ENCODE results near the gene GRM2. TPM values are rescaled to one million over a fixed set of nuclear protein-coding genes. Genes with fewer than 3 reads are reported as not detected.

GRM2 gene
- total and polyA plus RNA-seq, 4 donors: 1.3 to 10.2 (median 3.5) TPM

DNA sequence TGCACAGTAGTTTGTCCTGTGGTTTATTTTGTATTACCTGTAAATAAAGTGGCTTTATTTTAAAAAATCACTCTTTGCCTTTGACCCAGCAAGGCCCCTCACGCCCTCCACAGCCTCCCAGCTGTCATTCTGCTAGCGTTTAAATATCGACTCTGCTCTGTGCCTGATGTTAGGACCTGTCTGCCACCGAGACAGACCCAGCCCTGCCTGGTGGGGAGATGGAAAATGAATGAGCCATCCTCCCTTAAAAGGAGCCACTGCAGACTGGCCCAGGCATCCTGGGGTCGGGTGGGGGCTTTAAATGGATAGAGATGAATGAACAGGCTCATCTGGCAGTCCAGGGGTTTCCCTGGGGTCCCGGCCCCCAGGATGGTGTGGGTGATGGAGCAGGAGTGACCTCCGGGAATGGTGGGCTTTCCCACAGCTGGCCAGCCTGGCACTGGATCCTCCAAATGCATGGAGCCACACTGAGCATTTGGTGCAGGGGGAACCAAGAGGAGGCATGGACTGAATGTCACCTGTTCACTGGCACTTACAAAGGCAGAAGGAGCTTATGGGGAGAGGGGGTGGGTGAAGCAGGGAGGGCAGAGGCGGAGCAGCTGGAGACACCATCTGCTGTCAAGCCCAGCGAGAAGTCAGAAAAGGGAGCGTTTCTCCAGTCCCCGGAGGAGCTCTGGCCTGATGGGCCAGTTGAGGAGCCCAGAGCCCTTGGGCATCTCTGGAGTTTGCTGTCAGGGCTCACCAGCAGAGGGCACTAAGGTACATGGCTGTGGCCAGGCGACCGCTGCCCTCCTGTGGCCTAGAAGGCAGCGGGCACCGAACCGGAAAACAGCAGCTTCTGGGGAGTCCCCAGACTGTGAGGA lies 11.9 kb downstream of the GRM2 start:
- H3K9me3 ChIP-seq (ENCODE audit: control insufficient read depth, insufficient read depth, low read length): no peaks in the 10 kb centered on the region
- H3K27me3 ChIP-seq (ENCODE audit: control insufficient read depth, insufficient read depth, low read length): no peaks in the 10 kb centered on the region
- no peak overlapping the region for H3K27ac ChIP-seq (ENCODE audit: low read depth, low read length)
- peaks cover 25% of the 10 kb centered on the region for H3K36me3 ChIP-seq (ENCODE audit: control insufficient read depth, insufficient read depth, low read length)
- WGBS (ENCODE audit: insufficient coverage): 36% methylated on average over 15 of the region's 16 CpGs
- peak in 3 of 6 donors; percentile 20 to 76 (median 42) for DNase-seq (ENCODE audit: low read depth in 4 of 6, low spot score in 6 of 6)
- peaks cover 8% of the 10 kb centered on the region for H3K4me1 ChIP-seq (ENCODE audit: control insufficient read depth, insufficient read depth, low read length)
- no peak overlapping the region for H3K4me3 ChIP-seq (ENCODE audit: low read depth, low read length)

DNA sequence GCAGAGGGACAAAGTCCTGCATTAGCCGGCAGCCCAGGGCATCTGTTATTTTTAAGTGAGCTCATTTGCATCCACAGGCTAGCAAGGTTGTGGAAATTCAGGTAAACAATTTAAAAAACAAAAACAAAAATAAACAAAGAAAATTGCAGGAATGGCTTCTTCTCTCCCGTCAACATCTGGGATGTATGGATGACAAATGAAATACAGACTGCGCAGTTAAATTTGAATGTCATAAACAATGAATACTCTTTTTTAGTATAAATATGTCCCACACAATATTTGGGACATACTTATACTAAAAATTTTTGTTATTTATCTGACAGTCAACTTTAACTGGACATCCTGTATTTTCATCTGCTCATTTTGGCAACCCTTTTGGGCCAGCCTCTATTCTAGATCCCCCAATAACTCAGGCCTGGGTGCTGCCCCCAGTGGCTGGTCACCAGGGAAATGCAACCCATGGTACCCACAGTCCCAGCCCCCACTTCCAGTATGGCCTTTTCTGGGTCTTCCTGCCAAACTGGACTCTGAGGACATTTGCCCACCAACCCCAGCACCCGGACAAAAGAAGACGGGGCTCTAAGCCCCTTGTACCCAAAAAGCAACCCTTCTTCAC lies 12.7 kb downstream of the GRM2 start:
- no peak for DNase-seq (ENCODE audit: low read depth in 4 of 6, low spot score in 6 of 6)
- Histone ChIP-seq H3K4me1 (ENCODE audit: control insufficient read depth, insufficient read depth, low read length) (peaks cover 8% of the 10 kb centered on the region), H3K27ac (ENCODE audit: low read depth, low read length) (no peak overlapping the region), H3K4me3 (ENCODE audit: low read depth, low read length) (no peak overlapping the region), H3K36me3 (ENCODE audit: control insufficient read depth, insufficient read depth, low read length) (peaks cover 25% of the 10 kb centered on the region), H3K9me3 (ENCODE audit: control insufficient read depth, insufficient read depth, low read length) (no peaks in the 10 kb centered on the region), H3K27me3 (ENCODE audit: control insufficient read depth, insufficient read depth, low read length) (no peaks in the 10 kb centered on the region)
- 70% methylated on average over 3 of the region's 5 CpGs for WGBS (ENCODE audit: insufficient coverage)

DNA sequence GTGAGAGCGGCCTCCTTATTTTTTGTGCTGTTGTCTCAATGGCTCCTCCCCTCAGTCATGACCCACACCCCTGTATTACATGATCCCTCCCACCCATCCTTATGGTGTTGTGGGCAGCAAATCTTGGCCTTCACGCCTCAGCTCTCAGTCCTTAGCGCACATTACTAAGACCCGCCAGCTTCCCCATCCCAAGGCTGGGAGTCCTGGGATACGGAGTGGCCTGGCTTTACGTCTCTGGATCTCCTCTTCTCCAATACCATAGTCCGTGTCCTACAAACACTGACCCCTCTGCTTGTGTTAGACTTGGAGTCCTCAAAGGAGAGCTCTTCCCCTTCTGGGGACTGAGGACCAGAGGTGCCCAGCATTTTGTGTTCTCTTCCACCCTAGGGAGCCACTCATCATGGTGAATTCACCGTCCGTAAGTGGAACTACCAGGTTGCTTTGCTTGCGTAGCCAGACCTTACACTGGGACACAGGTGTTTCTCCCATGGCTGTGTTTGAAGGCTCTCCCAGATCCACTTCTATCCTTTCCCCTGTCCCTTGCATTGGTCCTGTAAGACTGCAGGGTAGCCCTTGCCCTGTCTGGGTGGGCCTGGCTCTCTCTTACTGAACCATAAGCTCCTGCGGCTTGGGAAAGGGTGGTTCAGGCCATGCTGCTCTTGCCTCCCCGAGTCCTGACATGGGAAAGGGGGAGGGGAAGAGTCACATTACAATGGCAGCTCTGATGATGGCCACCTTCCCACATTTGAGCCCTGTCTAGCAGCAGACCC lies 13.6 kb downstream of the GRM2 start:
- Histone ChIP-seq H3K4me1 (ENCODE audit: control insufficient read depth, insufficient read depth, low read length) (peaks cover 8% of the 10 kb centered on the region), H3K36me3 (ENCODE audit: control insufficient read depth, insufficient read depth, low read length) (peaks cover 19% of the 10 kb centered on the region), H3K4me3 (ENCODE audit: low read depth, low read length) (no peak overlapping the region), H3K9me3 (ENCODE audit: control insufficient read depth, insufficient read depth, low read length) (no peaks in the 10 kb centered on the region), H3K27ac (ENCODE audit: low read depth, low read length) (no peak overlapping the region), H3K27me3 (ENCODE audit: control insufficient read depth, insufficient read depth, low read length) (no peaks in the 10 kb centered on the region)
- WGBS (ENCODE audit: insufficient coverage): 86% methylated on average over 9 of the region's 12 CpGs
- DNase-seq (ENCODE audit: low read depth in 4 of 6, low spot score in 6 of 6): no peak

DNA sequence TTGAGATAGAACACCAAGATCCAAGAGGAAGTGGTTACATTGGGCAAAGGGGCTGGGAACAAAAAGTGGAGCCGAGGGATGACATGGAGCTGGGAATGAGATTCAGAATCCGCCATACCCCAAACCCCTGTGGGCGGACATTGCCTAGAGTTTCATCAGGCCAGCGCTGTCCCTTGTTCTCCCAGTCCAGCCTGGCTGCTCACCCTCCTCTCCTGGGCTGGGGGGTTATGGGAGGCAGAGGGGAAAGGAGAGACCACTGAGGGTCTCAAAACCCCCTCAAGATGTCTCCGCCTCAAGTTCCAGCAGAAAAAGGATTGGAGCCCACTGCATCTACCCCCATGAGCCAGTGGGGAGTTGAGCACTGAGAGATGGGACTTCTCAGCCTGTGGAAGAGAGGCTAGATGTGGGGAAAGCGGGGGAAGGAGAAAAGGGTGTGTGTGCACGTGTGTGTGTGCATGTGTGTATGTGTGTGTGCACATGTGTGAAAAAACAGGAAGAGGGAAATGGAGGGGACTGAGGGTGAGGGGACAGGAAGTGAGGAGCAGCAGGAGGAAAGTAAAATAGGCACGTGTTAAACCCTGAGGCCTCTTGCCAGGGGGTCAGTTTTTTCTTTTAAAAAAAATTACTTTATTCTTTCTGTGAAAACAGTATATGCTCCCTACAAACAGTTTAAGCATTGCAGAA lies 14.3 kb downstream of the GRM2 start:
- no peaks in the 10 kb centered on the region for H3K27me3 ChIP-seq (ENCODE audit: control insufficient read depth, insufficient read depth, low read length)
- no peak for DNase-seq (ENCODE audit: low read depth in 4 of 6, low spot score in 6 of 6)
- WGBS (ENCODE audit: insufficient coverage): 80% methylated on average over 3 of the region's 8 CpGs
- H3K9me3 ChIP-seq (ENCODE audit: control insufficient read depth, insufficient read depth, low read length): no peaks in the 10 kb centered on the region
- H3K4me3 ChIP-seq (ENCODE audit: low read depth, low read length): no peak overlapping the region
- H3K36me3 ChIP-seq (ENCODE audit: control insufficient read depth, insufficient read depth, low read length): peaks cover 15% of the 10 kb centered on the region
- peaks cover 8% of the 10 kb centered on the region for H3K4me1 ChIP-seq (ENCODE audit: control insufficient read depth, insufficient read depth, low read length)
- H3K27ac ChIP-seq (ENCODE audit: low read depth, low read length): no peak overlapping the region

- peaks cover 8% of the 10 kb centered on the region for H3K4me1 ChIP-seq (ENCODE audit: control insufficient read depth, insufficient read depth, low read length)
- WGBS (ENCODE audit: insufficient coverage): 85% methylated on average over 3 of the region's 4 CpGs
- H3K27me3 ChIP-seq (ENCODE audit: control insufficient read depth, insufficient read depth, low read length): no peaks in the 10 kb centered on the region
- H3K4me3 ChIP-seq (ENCODE audit: low read depth, low read length): no peak overlapping the region
- no peaks in the 10 kb centered on the region for H3K9me3 ChIP-seq (ENCODE audit: control insufficient read depth, insufficient read depth, low read length)
- H3K36me3 ChIP-seq (ENCODE audit: control insufficient read depth, insufficient read depth, low read length): peaks cover 9% of the 10 kb centered on the region
- no peak for DNase-seq (ENCODE audit: low read depth in 4 of 6, low spot score in 6 of 6)
- no peak overlapping the region for H3K27ac ChIP-seq (ENCODE audit: low read depth, low read length)
Measured at GRCh38 chr3:51722362-51722761, 15.5 kb downstream of the GRM2 start.

- Histone ChIP-seq H3K27me3 (ENCODE audit: control insufficient read depth, insufficient read depth, low read length) (no peaks in the 10 kb centered on the region), H3K9me3 (ENCODE audit: control insufficient read depth, insufficient read depth, low read length) (no peaks in the 10 kb centered on the region), H3K27ac (ENCODE audit: low read depth, low read length) (no peak overlapping the region), H3K4me1 (ENCODE audit: control insufficient read depth, insufficient read depth, low read length) (no peaks in the 10 kb centered on the region), H3K36me3 (ENCODE audit: control insufficient read depth, insufficient read depth, low read length) (no peaks in the 10 kb centered on the region), H3K4me3 (ENCODE audit: low read depth, low read length) (no peak overlapping the region)
- DNase-seq (ENCODE audit: low read depth in 4 of 6, low spot score in 6 of 6): no peak
Measured at GRCh38 chr3:51727500-51727899, 20.6 kb downstream of the GRM2 start.

DNA sequence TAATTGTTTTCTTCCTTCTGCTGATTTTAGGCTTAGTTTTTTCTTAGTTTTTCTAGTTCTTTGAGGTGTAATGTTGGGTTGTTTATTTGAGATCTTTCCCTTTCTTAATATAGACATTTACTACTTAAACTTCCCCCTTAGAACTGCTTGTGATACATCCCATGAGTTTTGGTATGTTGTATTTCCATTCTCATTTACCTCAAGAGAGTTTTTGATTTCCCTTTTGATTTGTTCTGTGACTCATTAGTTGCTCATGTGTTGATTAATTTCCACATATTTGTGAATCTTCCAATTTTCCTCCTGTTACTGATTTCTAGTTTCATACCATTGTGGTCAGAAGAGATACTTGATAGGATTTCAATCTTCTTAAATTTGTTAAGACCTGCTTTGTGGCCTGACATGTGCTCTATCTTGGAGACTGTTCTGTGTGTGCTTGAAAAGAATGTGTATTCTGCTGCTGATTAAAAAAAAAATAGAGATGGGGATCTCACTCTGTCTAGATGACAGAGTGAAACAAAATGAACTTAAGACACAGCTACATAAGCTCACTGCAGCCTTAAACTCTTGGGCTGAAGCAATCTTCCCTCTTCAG lies 22.3 kb downstream of the GRM2 start:
- no peaks in the 10 kb centered on the region for H3K36me3 ChIP-seq (ENCODE audit: control insufficient read depth, insufficient read depth, low read length)
- no peak for DNase-seq (ENCODE audit: low read depth in 4 of 6, low spot score in 6 of 6)
- no peak overlapping the region for H3K4me3 ChIP-seq (ENCODE audit: low read depth, low read length)
- no peaks in the 10 kb centered on the region for H3K9me3 ChIP-seq (ENCODE audit: control insufficient read depth, insufficient read depth, low read length)
- no peaks in the 10 kb centered on the region for H3K4me1 ChIP-seq (ENCODE audit: control insufficient read depth, insufficient read depth, low read length)
- no peaks in the 10 kb centered on the region for H3K27me3 ChIP-seq (ENCODE audit: control insufficient read depth, insufficient read depth, low read length)
- no peak overlapping the region for H3K27ac ChIP-seq (ENCODE audit: low read depth, low read length)

DNA sequence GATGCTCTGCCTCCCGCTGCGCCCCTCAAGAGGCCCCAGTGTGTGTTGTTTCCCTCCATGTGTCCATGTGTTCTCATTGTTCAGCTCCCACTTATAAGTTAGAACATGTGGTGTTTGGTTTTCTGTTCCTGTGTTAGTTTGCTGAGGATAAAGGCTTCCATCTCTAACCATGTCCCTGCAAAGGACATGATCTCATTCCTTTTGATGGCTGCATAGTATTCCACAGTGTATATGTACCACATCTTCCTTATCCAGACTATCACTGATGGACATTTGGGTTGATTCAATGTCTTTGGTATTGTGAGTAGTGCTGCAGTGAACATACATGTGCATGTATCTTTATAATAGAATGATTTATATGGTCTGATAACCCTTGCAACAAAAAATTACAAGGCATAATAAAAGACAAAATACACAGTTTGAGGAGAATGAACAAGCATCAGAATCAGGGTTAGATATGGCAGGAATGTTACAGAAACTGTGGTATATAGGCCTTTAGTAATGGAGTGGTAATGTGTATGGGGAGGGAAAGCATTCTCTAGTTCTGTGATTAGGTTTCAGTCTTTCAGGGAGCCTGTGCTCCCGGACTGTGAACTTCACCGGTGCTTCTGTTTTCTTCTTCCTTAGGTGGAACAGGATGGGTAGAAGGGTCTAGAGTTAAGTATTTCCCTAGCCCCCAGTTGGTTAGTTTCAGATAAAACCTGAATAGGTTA lies 27.1 kb downstream of the GRM2 start:
- no peaks in the 10 kb centered on the region for H3K27me3 ChIP-seq (ENCODE audit: control insufficient read depth, insufficient read depth, low read length)
- H3K4me3 ChIP-seq (ENCODE audit: low read depth, low read length): no peak overlapping the region
- no peak overlapping the region for H3K27ac ChIP-seq (ENCODE audit: low read depth, low read length)
- DNase-seq (ENCODE audit: low read depth in 4 of 6, low spot score in 6 of 6): no peak
- H3K9me3 ChIP-seq (ENCODE audit: control insufficient read depth, insufficient read depth, low read length): no peaks in the 10 kb centered on the region
- H3K4me1 ChIP-seq (ENCODE audit: control insufficient read depth, insufficient read depth, low read length): no peaks in the 10 kb centered on the region
- H3K36me3 ChIP-seq (ENCODE audit: control insufficient read depth, insufficient read depth, low read length): no peaks in the 10 kb centered on the region
- whole genome bisulfite sequencing (ENCODE audit: insufficient coverage): 86% methylated on average over 2 of the region's 4 CpGs

DNA sequence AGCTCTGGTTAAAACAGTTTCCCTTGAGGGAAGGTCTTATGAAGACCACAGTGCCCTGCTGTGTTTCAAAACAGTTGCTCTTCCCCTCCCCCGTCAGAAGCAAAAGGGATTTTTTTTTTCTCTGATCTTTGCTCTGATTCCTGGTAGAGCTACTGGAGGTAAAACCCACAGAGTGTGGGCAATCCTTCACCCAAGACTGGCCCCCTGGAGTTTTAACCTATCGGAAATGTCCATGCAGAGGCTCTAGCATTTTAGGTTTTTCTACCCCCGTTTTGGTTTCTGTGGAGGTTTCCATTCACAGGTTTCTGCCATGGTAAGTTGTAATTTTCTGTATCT lies 27.7 kb downstream of the GRM2 start:
- no peak for DNase-seq (ENCODE audit: low read depth in 4 of 6, low spot score in 6 of 6)
- no peaks in the 10 kb centered on the region for H3K9me3 ChIP-seq (ENCODE audit: control insufficient read depth, insufficient read depth, low read length)
- H3K27ac ChIP-seq (ENCODE audit: low read depth, low read length): no peak overlapping the region
- 60% methylated on average over 1 of the region's 3 CpGs for WGBS (ENCODE audit: insufficient coverage)
- H3K4me1 ChIP-seq (ENCODE audit: control insufficient read depth, insufficient read depth, low read length): no peaks in the 10 kb centered on the region
- no peaks in the 10 kb centered on the region for H3K36me3 ChIP-seq (ENCODE audit: control insufficient read depth, insufficient read depth, low read length)
- no peaks in the 10 kb centered on the region for H3K27me3 ChIP-seq (ENCODE audit: control insufficient read depth, insufficient read depth, low read length)
- no peak overlapping the region for H3K4me3 ChIP-seq (ENCODE audit: low read depth, low read length)
